ENCODE results near the gene ZBTB22. TPM values are rescaled to one million over a fixed set of nuclear protein-coding genes. Genes with fewer than 3 reads are reported as not detected.
A peak's percentile ranks its signal among the peaks of the same experiment; 100 is the strongest.

ZBTB22 gene
- total RNA-seq, 4 donors from 2014 or later = 25.0 to 53.7 (median 35.8) TPM

GRCh38 chr6:33273924-33274902, 43.3 kb downstream of the ZBTB22 start:
- TF ChIP-seq POLR2A (IDR thresholded peaks at IDR 0.05) (no peak), CTCF (IDR thresholded peaks at IDR 0.05) (no peak)
- 70 to 73% methylated on average over 14 of the region's 14 CpGs for WGBS, 2 donors
- DNase-seq (ENCODE audit: low spot score in 2 of 2) = no peak
- no peak overlapping the region for H3K4me3 ChIP-seq (ENCODE audit: low read depth, poor library complexity, severe bottlenecking)
- intact Hi-C loops (cut with DNase I; ENCODE audit: low total_unique reads) = no loop called here

DNA sequence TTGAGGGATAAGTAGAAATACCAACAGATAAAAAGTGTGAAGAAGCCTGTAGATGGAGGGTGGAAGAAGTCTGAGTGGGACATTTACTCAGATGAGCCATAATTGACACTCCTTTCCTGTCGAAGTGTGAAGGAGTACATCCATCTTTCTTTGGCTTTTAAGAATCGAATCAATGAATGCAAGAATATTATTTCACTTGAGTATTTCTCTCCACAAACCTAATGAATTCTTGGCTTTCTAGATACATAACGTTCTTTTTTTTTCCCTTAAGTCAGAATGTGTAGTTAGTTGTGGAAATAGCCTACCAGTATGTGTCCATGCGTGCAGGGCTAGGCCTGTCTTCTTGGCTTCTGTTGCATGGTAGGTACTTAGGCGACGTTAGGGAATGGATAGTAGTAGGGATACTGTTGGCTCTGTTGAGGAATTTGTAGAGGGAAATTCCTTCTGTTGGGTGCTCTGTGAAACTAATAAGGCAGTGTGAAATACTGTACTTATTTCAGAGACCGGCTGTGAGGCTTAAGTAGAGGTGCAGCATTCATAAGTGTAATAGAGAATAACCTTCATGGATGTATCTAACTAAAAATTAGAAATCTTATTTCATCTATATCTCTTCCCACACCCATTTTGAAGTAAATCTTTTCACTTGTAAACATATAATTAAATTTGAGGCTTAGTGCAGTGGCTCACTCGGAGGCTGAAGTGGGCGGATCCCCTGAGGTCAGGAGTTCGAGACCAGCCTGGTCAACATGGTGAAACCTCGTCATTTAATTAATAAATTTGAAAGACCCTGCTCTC, 44.2 kb downstream of the ZBTB22 start:
- WGBS, 2 donors = 58 to 59% methylated on average over 11 of the region's 11 CpGs
- intact Hi-C loops (cut with DNase I; ENCODE audit: low total_unique reads) = no loop called here

GRCh38 chr6:33272275-33273128, 45.0 kb downstream of the ZBTB22 start:
- no peak for DNase-seq (ENCODE audit: low spot score in 2 of 2)
- intact Hi-C loops (cut with DNase I; ENCODE audit: low total_unique reads) = no loop called here
- TF ChIP-seq CTCF (IDR thresholded peaks at IDR 0.05) (no peak), POLR2A (IDR thresholded peaks at IDR 0.05) (no peak)
- 9 to 11% methylated on average over 22 of the region's 22 CpGs for WGBS, 2 donors
- peak overlapping the region; percentile 89 for H3K4me3 ChIP-seq (ENCODE audit: low read depth, poor library complexity, severe bottlenecking)

More for the DNA sequence above, 44.2 kb downstream of the ZBTB22 start:
- TF ChIP-seq CTCF (IDR thresholded peaks at IDR 0.05) (no peak), POLR2A (IDR thresholded peaks at IDR 0.05) (no peak)
- H3K4me3 ChIP-seq (ENCODE audit: low read depth, poor library complexity, severe bottlenecking) = no peak overlapping the region
- no peak for DNase-seq (ENCODE audit: low spot score in 2 of 2)

DNA sequence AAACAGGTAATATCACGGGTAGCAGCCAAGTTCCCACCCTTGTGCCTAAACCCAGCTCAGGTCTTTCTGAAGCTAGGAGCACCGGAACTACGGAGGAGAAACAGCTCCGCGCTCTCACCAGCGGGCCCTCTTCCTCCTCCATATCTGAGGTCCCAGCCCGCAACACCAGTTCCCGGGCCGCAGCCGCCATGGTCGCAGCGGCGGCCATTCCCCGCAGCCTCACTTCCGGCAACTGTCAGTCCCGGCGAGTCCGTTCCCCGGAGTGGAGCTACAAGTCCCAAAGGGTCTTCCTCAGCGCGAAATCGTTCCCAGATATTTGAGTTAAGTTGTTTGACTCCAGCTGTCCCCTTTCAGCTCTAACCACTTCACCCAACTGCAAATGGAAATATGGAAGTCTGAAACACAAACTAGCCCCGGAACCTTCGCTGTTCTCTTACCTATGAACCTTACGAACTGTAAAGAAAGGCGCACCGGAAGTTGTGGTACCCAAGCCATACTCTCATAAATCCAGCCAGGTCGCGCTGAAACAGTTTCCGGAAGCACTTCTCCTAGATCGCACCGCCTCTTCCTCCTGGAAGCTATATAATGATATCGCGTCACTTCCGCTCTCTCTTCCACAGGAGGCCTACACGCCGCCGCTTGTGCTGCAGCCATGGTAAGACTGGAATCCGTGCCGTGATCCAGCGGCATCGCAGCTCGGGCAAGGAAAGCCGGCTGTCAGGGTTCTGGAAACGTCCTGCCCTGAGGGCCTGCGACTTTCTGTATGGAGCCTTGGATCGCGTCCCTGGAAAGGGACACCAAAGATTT, 45.9 kb downstream of the ZBTB22 start, which contains the start of the genes RPS18 and VPS52:
Gene RPS18, plus strand, starts transcription at position 608 of the 807 bp plus-strand sequence. Its CDS starts 45 bp downstream, at position 653.
Gene VPS52, minus strand, starts transcription at position 409 of the 807 bp plus-strand sequence. Its CDS starts 201 bp downstream, at position 208.
- peak; percentile 97 to 98 for DNase-seq (ENCODE audit: low spot score in 2 of 2)
- TF ChIP-seq POLR2A (IDR thresholded peaks at IDR 0.05) (peak in 1 of 2 donors; percentile 76), CTCF (IDR thresholded peaks at IDR 0.05) (no peak)
- H3K4me3 ChIP-seq (ENCODE audit: low read depth, poor library complexity, severe bottlenecking) = peak within 1 kb of the TSS; percentile 89
- WGBS, 2 donors = 0% methylated on average over 48 of the region's 48 CpGs
- intact Hi-C loops (cut with DNase I; ENCODE audit: low total_unique reads) = no loop called here
